ENCODE measurements around the gene RTF1.

DNA sequence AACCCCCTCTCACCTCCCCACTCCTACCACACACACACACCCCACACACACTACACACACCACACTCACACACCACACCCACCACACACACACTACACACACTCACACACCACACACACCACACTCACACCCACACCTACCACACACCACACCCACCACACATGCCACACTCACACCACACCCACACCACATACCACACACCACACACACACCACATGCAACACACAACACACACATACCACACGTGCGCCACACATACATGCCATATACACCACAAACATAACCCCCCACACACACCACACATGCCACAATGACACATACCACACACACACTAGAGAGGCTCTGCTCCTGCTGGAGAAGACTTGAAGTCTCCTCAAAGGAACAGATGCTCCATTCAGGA lies 70.9 kb downstream of the RTF1 start:
- TF ChIP-seq, protein P1, sequence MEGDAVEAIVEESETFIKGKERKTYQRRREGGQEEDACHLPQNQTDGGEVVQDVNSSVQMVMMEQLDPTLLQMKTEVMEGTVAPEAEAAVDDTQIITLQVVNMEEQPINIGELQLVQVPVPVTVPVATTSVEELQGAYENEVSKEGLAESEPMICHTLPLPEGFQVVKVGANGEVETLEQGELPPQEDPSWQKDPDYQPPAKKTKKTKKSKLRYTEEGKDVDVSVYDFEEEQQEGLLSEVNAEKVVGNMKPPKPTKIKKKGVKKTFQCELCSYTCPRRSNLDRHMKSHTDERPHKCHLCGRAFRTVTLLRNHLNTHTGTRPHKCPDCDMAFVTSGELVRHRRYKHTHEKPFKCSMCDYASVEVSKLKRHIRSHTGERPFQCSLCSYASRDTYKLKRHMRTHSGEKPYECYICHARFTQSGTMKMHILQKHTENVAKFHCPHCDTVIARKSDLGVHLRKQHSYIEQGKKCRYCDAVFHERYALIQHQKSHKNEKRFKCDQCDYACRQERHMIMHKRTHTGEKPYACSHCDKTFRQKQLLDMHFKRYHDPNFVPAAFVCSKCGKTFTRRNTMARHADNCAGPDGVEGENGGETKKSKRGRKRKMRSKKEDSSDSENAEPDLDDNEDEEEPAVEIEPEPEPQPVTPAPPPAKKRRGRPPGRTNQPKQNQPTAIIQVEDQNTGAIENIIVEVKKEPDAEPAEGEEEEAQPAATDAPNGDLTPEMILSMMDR (IDR thresholded peaks at IDR 0.05; ENCODE audit: low read depth, low read length) = no peak
- TF ChIP-seq POLR2A (IDR thresholded peaks at IDR 0.05; ENCODE audit: extremely low read depth, insufficient read length) (no peak), MAX (IDR thresholded peaks at IDR 0.05; ENCODE audit: low read depth, low read length) (no peak)
